HG02642 (cell line): ENCODE data around the gene GJA4.

ENCODE experiments used
- ATAC-seq: cut with Tn5 transposase; IDR thresholded peaks from one replicate; pipeline ENCODE4 v1.9.1; 2021; ENCODE audit warnings: mild to moderate bottlenecking; ENCODE audit not compliant: unreplicated experiment, poor library complexity

GJA4 gene

GRCh38 chr1:34792868-34793727 lies at the start of gene GJA4:
TSS of gene GJA4 (plus strand) at chr1:34792999. CDS start at chr1:34794214, 1,215 bp downstream.
- no peak for ATAC-seq

GRCh38 chr1:34743775-34744174 lies 49.0 kb upstream of the GJA4 start:
- no peak for ATAC-seq

GRCh38 chr1:34744851-34745250 lies 47.9 kb upstream of the GJA4 start:
- ATAC-seq: no peak

GRCh38 chr1:34745666-34746065 lies 47.1 kb upstream of the GJA4 start:
- no peak for ATAC-seq

GRCh38 chr1:34746101-34746500 lies 46.7 kb upstream of the GJA4 start:
- ATAC-seq: no peak

- no peak for ATAC-seq
These were observed 45.8 kb upstream of the GJA4 start for GRCh38 chr1:34746785-34747637.

- ATAC-seq: no peak
These were observed 45.2 kb upstream of the GJA4 start for GRCh38 chr1:34747638-34747941.

- no peak for ATAC-seq
These were observed 42.8 kb upstream of the GJA4 start for GRCh38 chr1:34749992-34750391.

GRCh38 chr1:34750610-34751009 lies 42.2 kb upstream of the GJA4 start:
- no peak for ATAC-seq

GRCh38 chr1:34753163-34753562 lies 39.6 kb upstream of the GJA4 start:
- no peak for ATAC-seq

GRCh38 chr1:34754964-34755637 lies 37.7 kb upstream of the GJA4 start, which contains the start of gene GJB5:
TSS of gene GJB5 (plus strand) at chr1:34755047. CDS start at chr1:34757331, 2,284 bp downstream.
- ATAC-seq: no peak

GRCh38 chr1:34755961-34756360 lies 36.8 kb upstream of the GJA4 start:
- no peak for ATAC-seq

GRCh38 chr1:34757386-34757785 lies 35.4 kb upstream of the GJA4 start:
- no peak for ATAC-seq

GRCh38 chr1:34758751-34759150 lies 34.0 kb upstream of the GJA4 start:
- no peak for ATAC-seq

GRCh38 chr1:34759503-34760357 lies 33.1 kb upstream of the GJA4 start, which contains the start of gene GJB4:
TSS of gene GJB4 (plus strand) at chr1:34759740. CDS start at chr1:34761255, 1,515 bp downstream.
- no peak for ATAC-seq

GRCh38 chr1:34761176-34761761 lies 31.5 kb upstream of the GJA4 start:
- no peak for ATAC-seq

GRCh38 chr1:34761776-34762307 lies 31.0 kb upstream of the GJA4 start:
- ATAC-seq: no peak

GRCh38 chr1:34762474-34763141 lies 30.2 kb upstream of the GJA4 start:
- no peak for ATAC-seq
